Measurements from ENCODE around the gene SCFD2.
"Not testable (repeated sequence)": the region's sequence is repeated elsewhere in the genome, so short reads cannot be mapped to it uniquely, and the experiment has no call there.

Gene SCFD2

GRCh38 chr4:53340145-53340544 is 25.7 kb downstream of the SCFD2 start:
- not testable (repeated sequence) for DNase-seq

- not testable (repeated sequence) for DNase-seq
Observed at GRCh38 chr4:53334916-53335315, 30.9 kb downstream of the SCFD2 start.

- peak; percentile 7 for DNase-seq
Observed at GRCh38 chr4:53326535-53326934, 39.3 kb downstream of the SCFD2 start.

- no peak for DNase-seq
Observed at GRCh38 chr4:53322696-53323095, 43.2 kb downstream of the SCFD2 start.

- no peak for DNase-seq
Observed at GRCh38 chr4:53321984-53322289, 43.9 kb downstream of the SCFD2 start.

GRCh38 chr4:53321151-53321983 is 44.5 kb downstream of the SCFD2 start:
- DNase-seq, result no peak

- DNase-seq, result no peak
Observed at GRCh38 chr4:53315300-53315699, 50.6 kb downstream of the SCFD2 start.

- DNase-seq, result no peak
Observed at GRCh38 chr4:53314252-53314651, 51.6 kb downstream of the SCFD2 start.

GRCh38 chr4:53313510-53313909 is 52.4 kb downstream of the SCFD2 start:
- peak; percentile 5 for DNase-seq

- DNase-seq, result no peak
Observed at GRCh38 chr4:53309321-53310040, 56.4 kb downstream of the SCFD2 start.

GRCh38 chr4:53307819-53308780 is 57.8 kb downstream of the SCFD2 start:
- no peak for DNase-seq

GRCh38 chr4:53307210-53307609 is 58.7 kb downstream of the SCFD2 start:
- no peak for DNase-seq

GRCh38 chr4:53306729-53307128 is 59.1 kb downstream of the SCFD2 start:
- DNase-seq, result no peak

- not testable (repeated sequence) for DNase-seq
Observed at GRCh38 chr4:53292209-53292608, 73.7 kb downstream of the SCFD2 start.

GRCh38 chr4:53281438-53281837 is 84.4 kb downstream of the SCFD2 start:
- no peak for DNase-seq

GRCh38 chr4:53280846-53281245 is 85.0 kb downstream of the SCFD2 start:
- no peak for DNase-seq

- no peak for DNase-seq
Observed at GRCh38 chr4:53274609-53275268, 91.1 kb downstream of the SCFD2 start.

- no peak for DNase-seq
Observed at GRCh38 chr4:53273726-53274125, 92.1 kb downstream of the SCFD2 start.

GRCh38 chr4:53267026-53267425 is 98.8 kb downstream of the SCFD2 start:
- DNase-seq, result no peak

GRCh38 chr4:53255986-53256385 is 109.9 kb downstream of the SCFD2 start:
- DNase-seq, result not testable (repeated sequence)

GRCh38 chr4:53240573-53240972 is 125.3 kb downstream of the SCFD2 start:
- no peak for DNase-seq

- not testable (repeated sequence) for DNase-seq
Observed at GRCh38 chr4:53238352-53238751, 127.5 kb downstream of the SCFD2 start.

- not testable (repeated sequence) for DNase-seq
Observed at GRCh38 chr4:53237811-53238210, 128.1 kb downstream of the SCFD2 start.

Measured in NCI-H526 treated with DMSO at 0.1 percent for 48 hours (cell line).